ENCODE results near the gene RPS19. TPM values are rescaled to one million over a fixed set of nuclear protein-coding genes. Genes with fewer than 3 reads are reported as not detected.
A peak's percentile ranks its signal among the peaks of the same experiment; 100 is the strongest.

RPS19 gene
- total and polyA plus RNA-seq, 10 donors: 744 to 8,491 (median 1,984) TPM

GRCh38 chr19:41915021-41915775 lies 55.1 kb downstream of the RPS19 start:
- 5 to 8% (median 6%) methylated on average over 37 to 38 of the region's 38 CpGs for WGBS, 5 donors
- intact Hi-C loops (cut with DNase I; ENCODE audit: low total_unique reads): no loop called here

GRCh38 chr19:41915776-41916414 lies 55.8 kb downstream of the RPS19 start:
- intact Hi-C loops (cut with DNase I; ENCODE audit: low total_unique reads): no loop called here
- H3K4me3 ChIP-seq: peak overlapping the region in 1 of 8 donors; percentile 51
- no peak for DNase-seq
- no peaks in the 10 kb centered on the region for H3K36me3 ChIP-seq
- H3K4me1 ChIP-seq: peaks cover 0 to 60% (median 32%) of the 10 kb centered on the region in 6 donors
- TF ChIP-seq POLR2A (IDR thresholded peaks at IDR 0.05) (no peak), POLR2AphosphoS5 (IDR thresholded peaks at IDR 0.05) (peak in 1 of 3 donors; percentile 27)
- 26 to 43% (median 33%) methylated on average over 22 to 27 of the region's 27 CpGs for WGBS, 5 donors
- H3K9me3 ChIP-seq: no peaks in the 10 kb centered on the region
- no peak overlapping the region for H3K27ac ChIP-seq
- H3K27me3 ChIP-seq (replicated peaks in 1 of 7): peaks cover 3 to 84% (median 62%) of the 10 kb centered on the region in 7 donors

More at GRCh38 chr19:41915021-41915775, 55.1 kb downstream of the RPS19 start:
- no peak overlapping the region for H3K27ac ChIP-seq
- peaks cover 0 to 62% (median 30%) of the 10 kb centered on the region in 6 donors for H3K4me1 ChIP-seq
- H3K4me3 ChIP-seq: peak overlapping the region in 1 of 8 donors; percentile 51
- TF ChIP-seq POLR2A (IDR thresholded peaks at IDR 0.05) (no peak), CTCF (IDR thresholded peaks at IDR 0.05 in 8 of 11, conservative IDR thresholded peaks at IDR 0.05 in 3 of 11) (no peak), POLR2AphosphoS5 (IDR thresholded peaks at IDR 0.05) (peak in 1 of 3 donors; percentile 49)
- H3K27me3 ChIP-seq (replicated peaks in 1 of 7): peaks cover 3 to 77% (median 56%) of the 10 kb centered on the region in 7 donors
- no peaks in the 10 kb centered on the region for H3K36me3 ChIP-seq
- DNase-seq: no peak
- no peaks in the 10 kb centered on the region for H3K9me3 ChIP-seq

GRCh38 chr19:41917676-41918075 lies 57.6 kb downstream of the RPS19 start:
- Histone ChIP-seq H3K4me3 (no peak overlapping the region), H3K36me3 (no peaks in the 10 kb centered on the region), H3K27me3 (replicated peaks in 1 of 7) (peaks cover 3 to 85% (median 72%) of the 10 kb centered on the region in 7 donors), H3K4me1 (peaks cover 0 to 60% (median 34%) of the 10 kb centered on the region in 6 donors), H3K27ac (no peak overlapping the region), H3K9me3 (no peaks in the 10 kb centered on the region)
- intact Hi-C loops (cut with DNase I; ENCODE audit: low total_unique reads): no loop called here
- no peak for DNase-seq
- TF ChIP-seq CTCF (IDR thresholded peaks at IDR 0.05 in 8 of 11, conservative IDR thresholded peaks at IDR 0.05 in 3 of 11): no peak
- no peak for TF ChIP-seq POLR2AphosphoS5 (IDR thresholded peaks at IDR 0.05)
- TF ChIP-seq POLR2A (IDR thresholded peaks at IDR 0.05): no peak
- WGBS, 5 donors: 59 to 68% (median 65%) methylated on average over 11 to 12 of the region's 12 CpGs

GRCh38 chr19:41918095-41918494 lies 58.0 kb downstream of the RPS19 start:
- TF ChIP-seq POLR2AphosphoS5 (IDR thresholded peaks at IDR 0.05) (no peak), POLR2A (IDR thresholded peaks at IDR 0.05) (no peak), CTCF (IDR thresholded peaks at IDR 0.05 in 8 of 11, conservative IDR thresholded peaks at IDR 0.05 in 3 of 11) (no peak)
- intact Hi-C loops (cut with DNase I; ENCODE audit: low total_unique reads): no loop called here
- 72 to 82% (median 73%) methylated on average over 6 of the region's 6 CpGs for WGBS, 5 donors
- Histone ChIP-seq H3K27me3 (replicated peaks in 1 of 7) (peaks cover 3 to 85% (median 72%) of the 10 kb centered on the region in 7 donors), H3K27ac (no peak overlapping the region), H3K9me3 (no peaks in the 10 kb centered on the region), H3K4me3 (no peak overlapping the region), H3K4me1 (peaks cover 0 to 60% (median 31%) of the 10 kb centered on the region in 6 donors), H3K36me3 (no peaks in the 10 kb centered on the region)
- no peak for DNase-seq

Measured in spleen (tissue), 11 donors.